Vagina (tissue), 2 donors: ENCODE results near the gene CD38. TPM values are rescaled to one million over a fixed set of nuclear protein-coding genes. Genes with fewer than 3 reads are reported as not detected.

Experiments used
- DNase-seq, 2 donors: peaks; one replicate each; pipeline ENCODE4 v3.0.0-alpha.2; 2017; ENCODE audit errors: extremely low spot score in 2 of 2
- H3K27ac ChIP-seq: fragments of 200-600 bp; sonication (generic); one replicate; pipeline ENCODE4 v1.5.1; 2019
- H3K27me3 ChIP-seq: fragments of 200-600 bp; sonication (generic); one replicate; pipeline ENCODE4 v1.5.1; 2019
- H3K36me3 ChIP-seq, 2 donors: fragments of 200-600 bp; sonication (generic); one replicate each; pipeline ENCODE4 v1.5.1; 2017 to 2019
- H3K4me1 ChIP-seq: fragments of 200-600 bp; sonication (generic); one replicate; pipeline ENCODE4 v1.5.1; 2019
- H3K4me3 ChIP-seq, 2 donors: fragments of 200-600 bp; sonication (generic); 1 replicate in 1 of 2; 2 replicates in 1 of 2; pipeline ENCODE4 v1.5.1; 2016 to 2019
- H3K9me3 ChIP-seq: fragments of 200-600 bp; sonication (generic); one replicate; pipeline ENCODE4 v1.5.1; 2019
- CTCF ChIP-seq, 3 experiments: fragments of 450-650 bp in 2 of 3; fragments of 200-600 bp in 1 of 3; sonication (generic) in 1 of 3; IDR thresholded peaks; one replicate each; pipeline ENCODE4 v1.5.1; 2017 to 2019; ENCODE audit warnings: antibody characterized with exemption in 3 of 3, mild to moderate bottlenecking in 2 of 3, moderate library complexity in 2 of 3
- POLR2A ChIP-seq, 2 donors: fragments of 450-650 bp; IDR thresholded peaks; one replicate each; pipeline ENCODE4 v1.6.1; 2017; ENCODE audit warnings: antibody characterized with exemption in 2 of 2, mild to moderate bottlenecking in 2 of 2, moderate library complexity in 2 of 2
- POLR2AphosphoS5 ChIP-seq, 2 donors: sonication (generic); formaldehyde crosslinking; IDR thresholded peaks; one replicate each; pipeline ENCODE4 v1.9.0; 2017; ENCODE audit warnings: antibody characterized with exemption in 2 of 2, mild to moderate bottlenecking in 2 of 2, low read depth in 1 of 2; ENCODE audit not compliant: insufficient read depth in 1 of 2
- intact Hi-C: fragments of 100-400 bp; cut with DNase I; formaldehyde crosslinking; loops from one replicate; pipeline ENCODE4 v1.15.1; 2023
- total RNA-seq: library from RNA; depleted of rRNA; stranded (reverse); fragments of >200 nt; gene quantifications from one replicate; pipeline ENCODE4 v1.2.3, GENCODE V29; 2016

Gene CD38
- total RNA-seq, 1 donor from 2014 or later = 1.2 TPM

DNA sequence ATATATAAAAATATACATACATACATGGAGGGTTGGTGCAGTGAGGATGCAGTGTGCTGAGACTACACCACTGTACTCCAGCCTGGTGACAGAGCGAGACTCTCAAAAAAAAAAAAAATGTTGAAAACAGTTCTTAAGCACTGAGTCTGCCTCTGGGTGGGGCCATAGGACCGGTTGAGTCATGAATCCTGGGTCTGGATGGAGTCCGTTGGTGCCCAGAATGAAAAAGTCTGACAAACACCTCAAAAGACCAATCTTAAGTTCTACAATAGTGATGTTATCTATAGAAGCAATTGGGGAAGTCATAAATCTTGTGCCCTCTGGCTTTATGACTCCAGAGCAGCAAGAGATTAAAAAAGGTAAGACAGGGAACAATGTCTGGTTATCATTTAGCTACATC is 90.0 kb downstream of the CD38 start:
- peak in 1 of 2 donors; percentile 18 for DNase-seq
- TF ChIP-seq POLR2AphosphoS5 (IDR thresholded peaks at IDR 0.05; ENCODE audit: insufficient read depth in 1 of 2, low read depth in 1 of 2) = no peak
- TF ChIP-seq CTCF (IDR thresholded peaks at IDR 0.05) = no peak
- TF ChIP-seq POLR2A (IDR thresholded peaks at IDR 0.05) = no peak
- intact Hi-C loops = no loop called here
- H3K27ac ChIP-seq = no peak overlapping the region
- H3K4me1 ChIP-seq = no peaks in the 10 kb centered on the region
- no peaks in the 10 kb centered on the region for H3K36me3 ChIP-seq
- H3K9me3 ChIP-seq = no peaks in the 10 kb centered on the region
- H3K27me3 ChIP-seq = no peaks in the 10 kb centered on the region
- H3K4me3 ChIP-seq = no peak overlapping the region

DNA sequence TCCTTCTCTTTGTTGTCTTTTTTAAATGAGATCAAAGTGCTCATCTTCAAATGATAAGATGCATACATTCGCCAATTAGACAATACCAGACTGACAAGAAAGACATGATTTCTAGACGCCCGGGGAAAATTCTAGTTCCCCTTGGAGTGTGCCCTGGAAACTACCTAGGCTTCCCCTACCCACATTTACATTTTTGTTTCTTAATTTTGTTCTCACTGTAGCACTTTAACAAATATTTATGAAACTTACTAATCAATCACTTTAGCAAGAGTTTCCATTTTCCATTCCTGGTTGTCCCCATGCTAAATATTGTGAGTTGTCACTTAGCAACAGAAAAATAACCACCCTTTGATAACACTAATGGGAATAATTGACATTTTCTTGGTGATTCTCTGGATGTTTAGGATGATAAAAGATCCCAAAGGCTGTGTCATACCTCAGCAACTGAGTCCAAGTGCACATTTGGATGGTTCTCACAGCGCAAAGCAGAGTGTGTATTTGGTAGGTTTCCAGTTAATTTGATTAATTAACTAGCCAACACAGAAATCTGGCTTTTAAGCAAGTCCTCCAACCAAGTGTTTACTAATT is 90.8 kb downstream of the CD38 start:
- DNase-seq = peak in 1 of 2 donors; percentile 6
- no peak overlapping the region for H3K27ac ChIP-seq
- H3K27me3 ChIP-seq = no peaks in the 10 kb centered on the region
- TF ChIP-seq CTCF (IDR thresholded peaks at IDR 0.05) (no peak), POLR2AphosphoS5 (IDR thresholded peaks at IDR 0.05; ENCODE audit: insufficient read depth in 1 of 2, low read depth in 1 of 2) (no peak), POLR2A (IDR thresholded peaks at IDR 0.05) (no peak)
- no peaks in the 10 kb centered on the region for H3K36me3 ChIP-seq
- H3K9me3 ChIP-seq = no peaks in the 10 kb centered on the region
- no peaks in the 10 kb centered on the region for H3K4me1 ChIP-seq
- intact Hi-C loops = no loop called here
- H3K4me3 ChIP-seq = no peak overlapping the region

- H3K36me3 ChIP-seq = no peaks in the 10 kb centered on the region
- H3K27me3 ChIP-seq = no peaks in the 10 kb centered on the region
- H3K27ac ChIP-seq = no peak overlapping the region
- DNase-seq = peak in 1 of 2 donors; percentile 42
- H3K4me3 ChIP-seq = no peak overlapping the region
- TF ChIP-seq POLR2AphosphoS5 (IDR thresholded peaks at IDR 0.05; ENCODE audit: insufficient read depth in 1 of 2, low read depth in 1 of 2) = no peak
- no peaks in the 10 kb centered on the region for H3K4me1 ChIP-seq
- H3K9me3 ChIP-seq = no peaks in the 10 kb centered on the region
- intact Hi-C loops = loop anchor here (5.0 kb wide), 1 partner anchor 1152 kb away; no protein-coding TSS in a partner anchor
These were observed 92.0 kb downstream of the CD38 start for GRCh38 chr4:15870079-15870478.

GRCh38 chr4:15870921-15871664 is 93.0 kb downstream of the CD38 start:
- no peaks in the 10 kb centered on the region for H3K27me3 ChIP-seq
- TF ChIP-seq CTCF (IDR thresholded peaks at IDR 0.05) (no peak), POLR2AphosphoS5 (IDR thresholded peaks at IDR 0.05; ENCODE audit: insufficient read depth in 1 of 2, low read depth in 1 of 2) (no peak), POLR2A (IDR thresholded peaks at IDR 0.05) (no peak)
- no peaks in the 10 kb centered on the region for H3K4me1 ChIP-seq
- H3K4me3 ChIP-seq = no peak overlapping the region
- no peak overlapping the region for H3K27ac ChIP-seq
- H3K9me3 ChIP-seq = no peaks in the 10 kb centered on the region
- peak in 1 of 2 donors; percentile 56 for DNase-seq
- intact Hi-C loops = loop anchor here (5.0 kb wide), 1 partner anchor 1151 kb away; no protein-coding TSS in a partner anchor
- H3K36me3 ChIP-seq = no peaks in the 10 kb centered on the region

GRCh38 chr4:15873117-15873516 is 95.0 kb downstream of the CD38 start:
- no peaks in the 10 kb centered on the region for H3K9me3 ChIP-seq
- no peak overlapping the region for H3K4me3 ChIP-seq
- TF ChIP-seq POLR2A (IDR thresholded peaks at IDR 0.05) (no peak), CTCF (IDR thresholded peaks at IDR 0.05) (no peak), POLR2AphosphoS5 (IDR thresholded peaks at IDR 0.05; ENCODE audit: insufficient read depth in 1 of 2, low read depth in 1 of 2) (no peak)
- H3K27me3 ChIP-seq = no peaks in the 10 kb centered on the region
- no peak overlapping the region for H3K27ac ChIP-seq
- H3K4me1 ChIP-seq = no peaks in the 10 kb centered on the region
- no peaks in the 10 kb centered on the region for H3K36me3 ChIP-seq
- intact Hi-C loops = loop anchor here (5.0 kb wide), 1 partner anchor 1149 kb away; no protein-coding TSS in a partner anchor
- DNase-seq = no peak
